Activated CD8-positive, alpha-beta memory T cell treated with anti-CD3 and anti-CD28 coated beads, Interleukin-2, amount 50 U/mL, for 24 hours (primary cell): ENCODE results near the gene SURF4.
"Not testable (repeated sequence)": the region's sequence is repeated elsewhere in the genome, so short reads cannot be mapped to it uniquely, and the experiment has no call there.

Experiments
- DNase-seq: peaks from one replicate; pipeline ENCODE4 v3.0.0-alpha.2; 2020; ENCODE audit errors: extremely low read depth

Gene SURF4

GRCh38 chr9:133397370-133397769 lies 21.5 kb upstream of the SURF4 start:
- no peak for DNase-seq

- DNase-seq = no peak
Observed at GRCh38 chr9:133396952-133397351, 21.1 kb upstream of the SURF4 start.

- no peak for DNase-seq
Observed at GRCh38 chr9:133394687-133395271, 18.9 kb upstream of the SURF4 start.

- DNase-seq = no peak
Observed at GRCh38 chr9:133393399-133393798, 17.5 kb upstream of the SURF4 start.

GRCh38 chr9:133392308-133392707 lies 16.4 kb upstream of the SURF4 start:
- DNase-seq = not testable (repeated sequence)

GRCh38 chr9:133391449-133391848 lies 15.6 kb upstream of the SURF4 start:
- not testable (repeated sequence) for DNase-seq

DNA sequence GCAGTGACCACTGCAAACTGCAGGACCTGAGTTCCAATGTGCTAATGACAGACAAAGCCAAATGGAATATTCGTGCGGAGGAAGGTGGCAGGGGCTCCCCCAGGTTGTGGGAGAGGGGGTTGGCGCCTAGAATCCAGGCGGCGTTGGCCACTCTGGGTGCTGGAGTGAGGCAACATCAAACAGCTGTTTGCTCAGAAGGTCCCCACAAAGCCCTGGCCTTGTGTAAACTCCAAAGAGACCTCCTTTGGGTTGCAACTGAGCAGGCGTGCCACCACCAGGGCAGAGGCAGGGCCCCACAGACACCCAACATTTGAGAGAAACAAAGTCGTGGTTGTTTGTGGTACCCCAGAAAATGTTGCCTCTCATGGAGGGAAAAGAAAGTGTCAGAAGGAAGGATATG lies 14.9 kb upstream of the SURF4 start:
- no peak for DNase-seq

- DNase-seq = no peak
Observed at GRCh38 chr9:133389562-133389961, 13.7 kb upstream of the SURF4 start.

GRCh38 chr9:133389025-133389557 lies 13.2 kb upstream of the SURF4 start:
- DNase-seq = no peak

DNA sequence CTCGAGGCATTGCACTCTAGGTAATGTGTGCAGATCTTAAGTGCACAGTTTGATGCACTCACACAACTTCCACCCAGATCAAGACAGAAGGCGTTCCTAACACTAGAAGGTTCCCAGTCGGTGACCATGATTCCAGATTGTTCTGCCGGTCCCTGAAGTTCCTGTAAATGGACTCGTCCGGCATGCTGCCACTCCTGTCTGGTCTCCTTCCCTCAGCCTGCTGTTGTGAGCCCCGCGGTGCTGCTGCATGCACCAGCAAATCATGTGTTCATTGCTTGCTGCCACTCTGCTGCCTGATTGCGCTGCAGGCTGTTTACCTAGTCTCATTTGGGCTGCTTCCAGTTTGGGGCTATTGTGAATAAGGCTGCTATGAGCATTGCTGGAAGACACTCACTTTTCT lies 11.8 kb upstream of the SURF4 start:
- no peak for DNase-seq

- no peak for DNase-seq
Observed at GRCh38 chr9:133386338-133386737, 10.5 kb upstream of the SURF4 start.

DNA sequence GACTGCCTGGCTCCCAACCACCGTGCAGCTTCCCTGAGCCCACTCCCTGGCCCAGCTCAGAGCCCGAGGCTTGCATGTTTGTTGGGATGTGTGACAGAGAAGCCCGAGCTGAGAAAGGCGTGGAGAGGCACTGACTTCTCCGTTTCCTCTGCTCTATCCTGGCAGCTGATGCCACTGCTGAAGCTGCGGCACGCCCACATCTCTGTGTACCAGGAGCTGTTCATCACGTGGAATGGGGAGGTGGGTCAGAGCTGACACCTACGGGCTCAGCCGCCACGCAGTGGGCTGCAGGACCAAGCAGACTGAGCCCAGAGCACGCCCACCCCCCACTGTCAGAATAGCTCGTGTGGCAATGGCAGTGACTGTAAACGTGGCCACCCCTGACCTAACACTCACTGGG lies 9.6 kb upstream of the SURF4 start:
- DNase-seq = no peak

DNA sequence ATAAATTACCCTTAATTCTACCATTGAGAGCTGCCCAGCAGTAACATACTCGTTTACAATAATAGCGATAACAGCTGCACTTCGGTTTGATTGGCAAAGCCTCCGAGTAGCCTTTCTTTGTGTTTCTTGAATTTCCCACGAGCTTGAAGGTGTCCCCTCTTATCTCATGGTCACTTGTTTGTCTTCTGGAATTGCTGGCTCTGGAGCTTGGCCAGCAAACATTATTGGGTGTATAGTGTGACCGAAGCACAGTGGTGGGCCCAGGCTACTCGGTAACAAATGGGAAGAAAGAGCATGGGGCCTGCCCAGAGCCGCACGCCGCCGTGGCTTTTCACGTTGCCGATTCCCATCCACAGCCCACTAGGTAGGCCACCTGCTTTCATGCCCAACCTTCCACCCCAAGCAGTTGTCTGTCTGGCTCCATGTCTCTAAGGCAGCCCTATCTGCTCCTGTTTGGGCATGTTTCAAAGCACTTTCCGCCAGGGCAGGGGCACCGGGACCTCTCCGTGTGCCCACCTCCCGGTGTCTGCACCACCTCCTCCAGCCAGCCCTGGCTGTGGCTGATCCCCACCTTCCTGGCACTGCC lies 9.0 kb upstream of the SURF4 start:
- DNase-seq = no peak

DNA sequence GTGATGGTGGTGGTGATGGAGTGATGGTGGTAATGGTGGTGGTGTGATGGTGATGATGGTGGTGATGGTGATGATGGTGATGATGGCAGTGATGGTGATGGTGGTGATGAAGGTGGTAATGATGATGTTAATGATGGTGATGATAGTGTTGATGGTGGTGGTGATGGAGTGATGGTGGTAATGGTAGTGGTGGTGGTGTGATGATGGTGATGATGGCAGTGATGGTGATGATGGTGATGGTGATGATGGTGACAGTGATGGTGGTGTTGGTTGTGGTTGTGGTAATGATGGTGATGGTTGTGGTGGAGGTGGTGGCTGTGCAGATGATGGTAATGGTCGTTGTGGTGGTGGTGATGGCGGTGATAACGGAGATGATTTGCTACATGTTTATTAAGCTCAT lies 7.6 kb upstream of the SURF4 start:
- no peak for DNase-seq

DNA sequence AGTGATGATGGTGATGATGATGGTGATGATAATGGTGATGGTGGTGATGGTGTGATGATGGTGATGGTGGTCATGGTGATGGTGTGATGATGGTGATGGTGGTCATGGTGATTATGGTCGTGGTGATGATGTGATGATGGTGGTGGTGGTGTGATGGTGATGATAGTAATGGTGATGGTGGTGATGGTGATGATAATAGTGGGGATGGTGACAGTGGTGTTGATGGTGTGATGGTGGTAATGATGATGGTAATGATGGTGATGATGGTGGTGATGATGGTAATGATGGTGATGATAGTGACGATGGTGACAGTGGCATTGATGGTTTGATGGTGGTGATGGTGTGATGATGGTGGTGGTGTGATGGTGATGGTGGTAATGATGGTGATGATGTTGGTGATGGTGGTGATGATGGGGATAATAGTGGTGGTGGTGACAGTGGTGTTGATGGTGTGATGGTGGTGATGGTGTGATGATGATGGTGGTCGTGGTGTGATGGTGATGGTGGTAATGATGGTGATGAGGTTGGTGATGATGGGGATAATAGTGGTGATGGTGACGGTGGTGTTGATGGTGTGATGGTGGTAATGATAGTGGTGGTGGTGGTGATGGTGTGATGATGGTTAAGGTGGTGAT lies 6.8 kb upstream of the SURF4 start:
- no peak for DNase-seq

DNA sequence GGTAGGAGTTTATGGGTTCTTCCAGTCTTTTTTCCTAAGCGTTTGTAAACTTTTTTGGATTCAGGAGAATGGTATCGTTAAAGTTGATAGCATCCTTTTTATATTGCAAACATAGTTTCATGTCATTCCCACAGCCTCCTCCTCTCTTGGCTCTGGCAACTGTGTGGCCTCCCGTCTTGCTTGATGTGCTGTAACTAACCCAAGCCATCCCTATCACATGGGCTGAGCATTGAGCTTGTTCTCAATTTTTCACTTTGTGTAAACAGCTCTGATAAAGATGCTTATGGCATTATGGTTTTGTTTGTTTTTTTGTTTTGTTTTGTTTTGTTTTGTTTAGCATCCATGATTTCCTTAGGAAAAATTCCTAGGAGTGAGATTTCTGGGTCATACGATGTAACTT lies 4.9 kb upstream of the SURF4 start:
- no peak for DNase-seq

DNA sequence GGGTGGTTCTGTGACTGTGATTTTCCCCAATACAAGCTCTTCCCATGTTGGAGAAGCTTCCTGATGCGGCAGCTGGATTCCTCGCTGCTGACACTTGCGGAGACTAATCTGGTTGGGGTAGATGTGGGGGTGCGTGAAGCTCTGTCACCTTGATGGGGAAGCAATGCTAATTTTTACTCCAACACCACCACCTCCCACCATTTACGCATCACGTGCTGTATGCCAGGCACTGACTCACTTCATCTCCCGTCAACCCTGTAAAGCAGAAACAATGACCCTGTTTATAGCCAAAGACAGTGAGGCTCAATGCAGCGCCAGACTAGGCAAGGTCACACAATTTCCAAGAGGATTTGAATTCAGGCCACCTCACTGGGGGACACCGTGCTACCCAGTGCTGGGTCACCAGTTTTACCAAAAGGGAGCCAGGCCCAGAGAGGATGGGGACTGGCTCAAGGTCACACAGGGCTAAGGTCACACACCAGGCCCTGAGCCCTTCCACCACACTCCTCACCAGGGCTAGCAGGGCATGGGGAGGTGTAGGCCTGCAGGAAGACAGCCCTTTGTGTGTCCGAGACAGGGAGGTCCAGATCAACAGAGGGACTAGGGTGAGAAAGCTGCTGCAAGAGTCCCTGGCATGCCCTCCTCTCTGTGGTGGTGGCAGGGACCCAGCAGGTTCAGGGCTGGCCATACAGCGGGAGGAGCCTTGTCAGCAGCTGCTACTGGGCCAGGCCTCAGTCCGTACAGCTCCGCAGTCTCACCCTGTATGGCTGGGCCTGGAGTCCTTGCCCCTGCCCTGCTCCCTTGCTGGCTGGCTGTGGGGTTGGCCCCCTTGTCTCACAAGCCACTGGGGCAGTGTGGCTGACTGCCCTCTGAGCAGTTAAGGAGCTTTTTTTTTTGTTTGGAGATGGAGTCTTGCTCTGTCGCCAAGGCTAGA lies 3.6 kb upstream of the SURF4 start:
- DNase-seq = no peak

GRCh38 chr9:133378408-133378962 lies 2.6 kb upstream of the SURF4 start:
- no peak for DNase-seq

GRCh38 chr9:133377721-133378216 lies 1.9 kb upstream of the SURF4 start:
- no peak for DNase-seq

GRCh38 chr9:133377280-133377679 lies 1.4 kb upstream of the SURF4 start:
- not testable (repeated sequence) for DNase-seq

DNA sequence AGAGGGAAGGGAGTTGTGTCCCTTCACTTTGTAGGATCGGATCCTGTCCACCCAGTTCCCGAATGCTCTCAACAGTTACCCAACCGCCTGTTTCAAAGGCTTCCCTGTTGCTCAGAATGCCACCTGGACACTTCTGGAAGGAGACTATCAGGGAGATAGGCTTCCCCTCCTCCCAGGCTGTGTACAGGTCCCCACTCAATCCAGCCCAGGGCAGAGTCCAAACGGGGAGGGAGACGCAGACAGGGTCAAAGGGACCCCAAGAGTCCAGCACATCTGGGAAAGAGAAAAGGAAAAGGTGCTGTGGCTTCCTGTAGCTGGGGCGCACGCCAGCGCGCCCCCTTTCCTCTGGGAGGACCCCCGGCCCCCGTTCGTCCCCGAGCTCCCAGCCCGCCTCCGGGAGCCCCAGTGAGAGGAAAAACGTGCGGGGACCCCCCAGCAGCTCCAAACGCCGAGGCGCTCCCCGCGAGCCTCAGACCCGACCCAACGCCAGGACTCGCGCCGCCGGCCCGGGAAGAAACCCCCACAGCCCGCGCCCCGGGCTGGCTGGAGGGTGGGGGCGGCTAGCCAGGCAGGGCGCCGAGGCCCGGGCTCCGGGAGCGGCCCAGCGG lies 640 bp downstream of the SURF4 start:
- no peak for DNase-seq
